ENCODE data around the gene DCP1B.

DNA sequence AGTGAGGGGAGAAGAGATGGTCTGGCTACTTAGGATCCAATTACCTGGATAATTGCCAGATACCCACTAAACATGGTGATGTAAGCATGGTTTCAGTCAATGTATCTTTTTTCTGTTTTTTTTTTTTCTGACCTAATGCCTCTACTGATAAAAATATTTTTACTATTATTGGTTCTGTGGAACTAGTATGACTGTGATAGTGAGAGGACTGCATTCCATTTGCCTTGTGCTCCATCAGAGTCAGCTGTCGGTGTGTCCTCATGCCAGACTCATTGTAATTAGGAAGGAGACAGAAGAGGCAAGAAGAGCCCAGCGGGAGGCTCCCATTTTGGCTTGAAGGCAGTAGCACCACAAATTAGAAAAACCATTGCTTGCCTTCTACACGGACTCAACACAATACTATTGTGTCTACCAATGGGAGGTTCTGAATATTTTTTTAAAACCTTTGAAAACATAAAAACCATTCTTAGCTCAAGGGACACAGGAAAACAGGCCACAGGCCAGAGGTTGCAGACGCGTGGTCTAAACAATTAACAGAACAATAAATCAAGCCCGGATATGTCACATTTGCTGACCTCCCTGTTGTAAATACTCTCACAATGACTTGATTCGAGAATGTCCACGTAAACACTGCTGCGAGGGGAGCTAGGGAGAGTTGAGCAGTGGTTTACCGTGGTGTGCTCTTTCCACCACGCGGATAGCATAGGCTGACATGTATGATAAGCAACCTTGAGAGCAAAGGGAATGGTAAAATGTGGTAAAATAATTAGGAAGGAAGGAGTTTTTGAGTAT is 13.5 kb upstream of the DCP1B start:
- TF ChIP-seq, protein P1, sequence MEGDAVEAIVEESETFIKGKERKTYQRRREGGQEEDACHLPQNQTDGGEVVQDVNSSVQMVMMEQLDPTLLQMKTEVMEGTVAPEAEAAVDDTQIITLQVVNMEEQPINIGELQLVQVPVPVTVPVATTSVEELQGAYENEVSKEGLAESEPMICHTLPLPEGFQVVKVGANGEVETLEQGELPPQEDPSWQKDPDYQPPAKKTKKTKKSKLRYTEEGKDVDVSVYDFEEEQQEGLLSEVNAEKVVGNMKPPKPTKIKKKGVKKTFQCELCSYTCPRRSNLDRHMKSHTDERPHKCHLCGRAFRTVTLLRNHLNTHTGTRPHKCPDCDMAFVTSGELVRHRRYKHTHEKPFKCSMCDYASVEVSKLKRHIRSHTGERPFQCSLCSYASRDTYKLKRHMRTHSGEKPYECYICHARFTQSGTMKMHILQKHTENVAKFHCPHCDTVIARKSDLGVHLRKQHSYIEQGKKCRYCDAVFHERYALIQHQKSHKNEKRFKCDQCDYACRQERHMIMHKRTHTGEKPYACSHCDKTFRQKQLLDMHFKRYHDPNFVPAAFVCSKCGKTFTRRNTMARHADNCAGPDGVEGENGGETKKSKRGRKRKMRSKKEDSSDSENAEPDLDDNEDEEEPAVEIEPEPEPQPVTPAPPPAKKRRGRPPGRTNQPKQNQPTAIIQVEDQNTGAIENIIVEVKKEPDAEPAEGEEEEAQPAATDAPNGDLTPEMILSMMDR (IDR thresholded peaks at IDR 0.05) = no peak
- no peak for TF ChIP-seq POLR2A (IDR thresholded peaks at IDR 0.05)
